HepG2 (cell line): ENCODE results near the gene BCL2. TPM values are rescaled to one million over a fixed set of nuclear protein-coding genes. Genes with fewer than 3 reads are reported as not detected.

Experiments
- ATAC-seq: fragments of 200-7000 bp; cut with Tn5 transposase; 3 replicates; pipeline ENCODE4 v1.9.1; 2020; ENCODE audit warnings: mild to moderate bottlenecking, moderate library complexity
- BruUV-seq: library from RNA; stranded (reverse); fragments of 400-500 nt; replicated peaks from 2 replicates; lab custom pipeline; 2021; lab: Mats Ljungman, UMichigan
- CTCF ChIA-PET: fragments of 300-600 bp; formaldehyde crosslinking; extraction: SDS; loops from one replicate; lab custom pipeline; 2021; ENCODE audit warnings: low total read pairs, inconsistent platforms, low intra/inter-chr PET ratio; lab: Yijun Ruan, JAX
- POLR2A ChIA-PET: fragments of 350-600 bp; sonication (Branson Sonifier 250); formaldehyde crosslinking; loops from one replicate; lab custom pipeline; 2020; ENCODE audit warnings: antibody characterized with exemption, inconsistent platforms; lab: Yijun Ruan, JAX
- DNase-seq: peaks from one replicate; pipeline ENCODE4 v3.0.0-alpha.2; 2015; ENCODE audit warnings: low spot score
- FAIRE-seq: peaks from 3 replicates; lab custom pipeline; 2011; peaks lifted over from hg19 to GRCh38; lab: Jason Lieb, UNC
- H2AFZ ChIP-seq: one replicate; pipeline ENCODE4 v1.6.1; 2011; ENCODE audit warnings: low read length, inconsistent platforms
- H3K27ac ChIP-seq: fragments of 300-600 bp; 3 replicates; pipeline ENCODE4 v1.8.0; 2011; ENCODE audit warnings: mixed run types, mild to moderate bottlenecking, mixed read lengths, low read length, inconsistent platforms; ENCODE audit not compliant: insufficient read depth; ENCODE audit errors: extremely low read length
- H3K27me3 ChIP-seq, 2 experiments: fragments of 200-600 bp in 1 of 2; 2 replicates in 1 of 2; 3 replicates in 1 of 2; pipeline versions ENCODE4 v1.6.0 to v1.8.0; 2011; ENCODE audit warnings: low read length in 2 of 2, mild to moderate bottlenecking in 2 of 2, moderate library complexity in 2 of 2, inconsistent platforms in 1 of 2; ENCODE audit not compliant: insufficient read depth in 2 of 2, control insufficient read depth in 1 of 2
- H3K36me3 ChIP-seq, 2 experiments: fragments of 200-600 bp in 1 of 2; replicated peaks in 1 of 2; 2 replicates in 1 of 2; 3 replicates in 1 of 2; pipeline versions ENCODE4 v1.5.1 to v1.8.0; 2011; ENCODE audit warnings: low read length in 2 of 2, inconsistent platforms in 1 of 2; ENCODE audit not compliant: insufficient read depth in 2 of 2, control insufficient read depth in 1 of 2
- H3K4me1 ChIP-seq: 2 replicates; pipeline ENCODE4 v1.5.1; 2012; ENCODE audit warnings: low read length, inconsistent platforms; ENCODE audit not compliant: insufficient read depth
- H3K4me2 ChIP-seq: 2 replicates; pipeline ENCODE4 v1.6.0; 2011; ENCODE audit warnings: low read depth, low read length, inconsistent platforms
- H3K4me3 ChIP-seq, 3 experiments: fragments of 200-600 bp in 1 of 3; sonication (generic), shearing (Covaris generic) in 1 of 3; replicated peaks in 1 of 3; 2 replicates each; pipeline ENCODE4 v1.5.1; 2011 to 2016; ENCODE audit warnings: low read length in 3 of 3, inconsistent platforms in 2 of 3, low read depth in 2 of 3, mild to moderate bottlenecking in 2 of 3, control low read depth in 1 of 3, mixed read lengths in 1 of 3; ENCODE audit not compliant: insufficient read depth in 1 of 3
- H3K79me2 ChIP-seq: one replicate; pipeline ENCODE4 v1.6.1; 2011; ENCODE audit warnings: low read length, inconsistent platforms; ENCODE audit not compliant: insufficient read depth
- H3K9ac ChIP-seq: 2 replicates; pipeline ENCODE4 v1.6.0; 2011; ENCODE audit warnings: mild to moderate bottlenecking, low read depth, low read length, inconsistent platforms; ENCODE audit not compliant: insufficient read depth
- H3K9me3 ChIP-seq: 2 replicates; pipeline ENCODE4 v1.5.1; 2012; ENCODE audit warnings: mild to moderate bottlenecking, low read length
- H4K20me1 ChIP-seq: 2 replicates; pipeline ENCODE4 v1.6.0; 2011; ENCODE audit warnings: inconsistent platforms, mild to moderate bottlenecking, low read length, moderate library complexity; ENCODE audit not compliant: insufficient read depth
- CCAR2 ChIP-seq: fragments of 200-400 bp; formaldehyde crosslinking; optimal IDR thresholded peaks from 2 replicates; pipeline ENCODE3; 2018; ENCODE audit warnings: low read depth, mild to moderate bottlenecking, low read length, moderate library complexity
- CENPX ChIP-seq: sonication (generic); formaldehyde crosslinking; IDR thresholded peaks from 2 replicates; pipeline ENCODE4 v1.9.0; 2021; ENCODE audit warnings: mild to moderate bottlenecking, missing genetic modification reagents, moderate library complexity
- EEA1 ChIP-seq: sonication (generic); formaldehyde crosslinking; IDR thresholded peaks from 2 replicates; pipeline ENCODE4 v1.5.1; 2020; ENCODE audit warnings: mild to moderate bottlenecking, missing genetic modification reagents, borderline replicate concordance
- GPN1 ChIP-seq: sonication (generic); formaldehyde crosslinking; IDR thresholded peaks from 2 replicates; pipeline ENCODE4 v1.5.1; 2020; ENCODE audit warnings: missing genetic modification reagents, borderline replicate concordance
- HIVEP1 ChIP-seq: sonication (generic); formaldehyde crosslinking; IDR thresholded peaks from 2 replicates; pipeline ENCODE4 v1.4.0; 2020; ENCODE audit warnings: mild to moderate bottlenecking, missing genetic modification reagents
- MLLT10 ChIP-seq: sonication (generic); formaldehyde crosslinking; IDR thresholded peaks from 2 replicates; pipeline ENCODE4 v1.4.0; 2020; ENCODE audit warnings: missing genetic modification reagents
- NFKB2 ChIP-seq: sonication (generic); formaldehyde crosslinking; IDR thresholded peaks from 2 replicates; pipeline ENCODE4 v1.4.0; 2020; ENCODE audit warnings: missing genetic modification reagents, borderline replicate concordance
- SOX6 ChIP-seq, 2 experiments: fragments of 450-650 bp in 1 of 2; sonication (generic) in 1 of 2; formaldehyde crosslinking in 1 of 2; IDR thresholded peaks; 2 replicates each; pipeline versions ENCODE4 v1.4.0 to v1.6.1; 2017 to 2020; ENCODE audit warnings: antibody characterized with exemption in 1 of 2, mild to moderate bottlenecking in 1 of 2, missing genetic modification reagents in 1 of 2
- ZBTB7A ChIP-seq: sonication (generic); formaldehyde crosslinking; IDR thresholded peaks from 2 replicates; pipeline ENCODE4 v1.8.0; 2022; ENCODE audit warnings: mild to moderate bottlenecking, missing genetic modification reagents
- ZKSCAN5 ChIP-seq: sonication (generic); formaldehyde crosslinking; IDR thresholded peaks from 2 replicates; pipeline ENCODE4 v1.5.1; 2020; ENCODE audit warnings: mild to moderate bottlenecking, missing genetic modification reagents
- ZNF510 ChIP-seq: sonication (generic); formaldehyde crosslinking; IDR thresholded peaks from 2 replicates; pipeline ENCODE4 v1.4.0; 2020; ENCODE audit warnings: low read depth, mild to moderate bottlenecking, missing genetic modification reagents
- WGBS: methylation state at CpG from one replicate; pipeline ENCODE4 v1.1.6; 2017; ENCODE audit warnings: low lambda C conversion rate; 5-methylcytosine and 5-hydroxymethylcytosine counted together
- in situ Hi-C: cut with HindIII; loops from 2 replicates; pipeline ENCODE4 v1.10.0; 2017; ENCODE audit warnings: low pct_unique_long_range_greater_than_20kb; ENCODE audit not compliant: extremely low pct_ligation_motif_present
- intact Hi-C: fragments of 100-400 bp; cut with micrococcal nuclease; formaldehyde crosslinking; loops from one replicate; pipeline ENCODE4 v1.10.0; 2022; ENCODE audit not compliant: unreplicated experiment
- polyA plus RNA-seq, 8 experiments: library from polyadenylated mRNA; depleted of rRNA in 3 of 8; stranded (reverse) in 7 of 8; unstranded in 1 of 8; fragments of >200 nt; fragmentation: Illumina TruSeq in 4 of 8; extraction: Trizol in 4 of 8; gene quantifications; 2 replicates each; pipeline versions ENCODE4 v1.2.1 to v1.2.3, GENCODE V29; 2011 to 2016; ENCODE audit warnings: low read depth in 4 of 8, missing spikeins in 1 of 8, mixed read lengths in 1 of 8; ENCODE audit not compliant: insufficient read depth in 1 of 8
- total RNA-seq, 5 experiments: library from RNA; depleted of rRNA; stranded (reverse); fragments of >200 nt; fragmentation: Illumina TruSeq; extraction: Trizol; gene quantifications; 2 replicates each; pipeline ENCODE4 v1.2.3, GENCODE V29; 2016; ENCODE audit warnings: low read depth in 1 of 5
- TF ChIP-seq, protein P1 (sequence below): sonication (generic); formaldehyde crosslinking; IDR thresholded peaks from 2 replicates; pipeline ENCODE4 v1.4.0; 2020; ENCODE audit warnings: missing genetic modification reagents
- TF ChIP-seq, protein P2 (sequence below): sonication (generic); formaldehyde crosslinking; IDR thresholded peaks from 2 replicates; pipeline ENCODE4 v1.4.0; 2020; ENCODE audit warnings: missing genetic modification reagents
- TF ChIP-seq, protein P3 (sequence below): sonication (generic); formaldehyde crosslinking; IDR thresholded peaks from 2 replicates; pipeline ENCODE4 v1.5.0; 2020; ENCODE audit warnings: mild to moderate bottlenecking, missing genetic modification reagents, borderline replicate concordance

BCL2 gene
- total and polyA plus RNA-seq, 2 of the 13 experiments (the other 11 are each of a cell fraction or from before 2014, with no cell fraction given) = 0.07 to 0.53 TPM

DNA sequence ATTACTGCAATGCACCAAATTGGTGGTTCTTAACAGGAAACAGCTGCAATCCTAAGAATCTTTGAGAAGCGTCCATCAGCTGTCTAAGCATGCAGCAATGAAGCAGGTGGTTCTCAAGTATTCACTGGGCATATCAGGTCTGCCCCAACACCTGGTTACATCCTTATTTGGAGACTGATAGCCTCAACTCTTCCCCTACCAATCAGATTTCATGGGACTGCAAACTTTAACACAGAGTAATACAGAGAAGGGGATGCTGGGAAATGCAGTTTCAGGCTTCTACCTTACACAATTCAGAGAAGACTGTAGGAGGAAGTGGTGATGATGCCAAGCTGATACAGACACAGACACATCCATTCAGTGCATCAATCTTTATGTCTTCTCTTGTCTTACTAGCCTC lies 240.5 kb downstream of the BCL2 start:
- Histone ChIP-seq H3K27me3 (no peaks in the 10 kb centered on the region), H3K36me3 (no peaks in the 10 kb centered on the region), H3K79me2 (no peaks in the 10 kb centered on the region), H3K4me3 (no peak overlapping the region), H4K20me1 (no peaks in the 10 kb centered on the region), H3K4me1 (no peaks in the 10 kb centered on the region), H3K9me3 (no peaks in the 10 kb centered on the region), H3K4me2 (no peak overlapping the region), H3K9ac (no peak overlapping the region), H2AFZ (no peak overlapping the region), H3K27ac (no peak overlapping the region)
- ChIA-PET CTCF (no interaction called here), POLR2A (no interaction called here)
- 6% methylated on average over 1 of the region's 1 CpG for WGBS
- no peak for FAIRE-seq
- BruUV-seq = no TSS peak
- intact Hi-C loops = no loop called here
- no peak for ATAC-seq
- DNase-seq = no peak
- in situ Hi-C loops = no loop called here
- TF ChIP-seq MLLT10 (CRISPR knock-in tag) (no peak), HIVEP1 (CRISPR knock-in tag) (no peak), NFKB2 (no peak), CENPX (CRISPR knock-in tag) (no peak), SOX6 (IDR thresholded peaks at IDR 0.05) (no peak), SOX6 (CRISPR knock-in tag; IDR thresholded peaks at IDR 0.05) (no peak), GPN1 (CRISPR knock-in tag) (no peak), ZBTB7A (CRISPR knock-in tag) (no peak), EEA1 (no peak), CCAR2 (no peak), ZNF510 (no peak), ZKSCAN5 (CRISPR knock-in tag) (no peak)
- TF ChIP-seq, protein P1, sequence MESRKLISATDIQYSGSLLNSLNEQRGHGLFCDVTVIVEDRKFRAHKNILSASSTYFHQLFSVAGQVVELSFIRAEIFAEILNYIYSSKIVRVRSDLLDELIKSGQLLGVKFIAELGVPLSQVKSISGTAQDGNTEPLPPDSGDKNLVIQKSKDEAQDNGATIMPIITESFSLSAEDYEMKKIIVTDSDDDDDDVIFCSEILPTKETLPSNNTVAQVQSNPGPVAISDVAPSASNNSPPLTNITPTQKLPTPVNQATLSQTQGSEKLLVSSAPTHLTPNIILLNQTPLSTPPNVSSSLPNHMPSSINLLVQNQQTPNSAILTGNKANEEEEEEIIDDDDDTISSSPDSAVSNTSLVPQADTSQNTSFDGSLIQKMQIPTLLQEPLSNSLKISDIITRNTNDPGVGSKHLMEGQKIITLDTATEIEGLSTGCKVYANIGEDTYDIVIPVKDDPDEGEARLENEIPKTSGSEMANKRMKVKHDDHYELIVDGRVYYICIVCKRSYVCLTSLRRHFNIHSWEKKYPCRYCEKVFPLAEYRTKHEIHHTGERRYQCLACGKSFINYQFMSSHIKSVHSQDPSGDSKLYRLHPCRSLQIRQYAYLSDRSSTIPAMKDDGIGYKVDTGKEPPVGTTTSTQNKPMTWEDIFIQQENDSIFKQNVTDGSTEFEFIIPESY (CRISPR knock-in tag) = no peak
- TF ChIP-seq, protein P2, sequence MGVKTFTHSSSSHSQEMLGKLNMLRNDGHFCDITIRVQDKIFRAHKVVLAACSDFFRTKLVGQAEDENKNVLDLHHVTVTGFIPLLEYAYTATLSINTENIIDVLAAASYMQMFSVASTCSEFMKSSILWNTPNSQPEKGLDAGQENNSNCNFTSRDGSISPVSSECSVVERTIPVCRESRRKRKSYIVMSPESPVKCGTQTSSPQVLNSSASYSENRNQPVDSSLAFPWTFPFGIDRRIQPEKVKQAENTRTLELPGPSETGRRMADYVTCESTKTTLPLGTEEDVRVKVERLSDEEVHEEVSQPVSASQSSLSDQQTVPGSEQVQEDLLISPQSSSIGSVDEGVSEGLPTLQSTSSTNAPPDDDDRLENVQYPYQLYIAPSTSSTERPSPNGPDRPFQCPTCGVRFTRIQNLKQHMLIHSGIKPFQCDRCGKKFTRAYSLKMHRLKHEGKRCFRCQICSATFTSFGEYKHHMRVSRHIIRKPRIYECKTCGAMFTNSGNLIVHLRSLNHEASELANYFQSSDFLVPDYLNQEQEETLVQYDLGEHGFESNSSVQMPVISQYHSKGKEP (CRISPR knock-in tag) = no peak
- TF ChIP-seq, protein P3, sequence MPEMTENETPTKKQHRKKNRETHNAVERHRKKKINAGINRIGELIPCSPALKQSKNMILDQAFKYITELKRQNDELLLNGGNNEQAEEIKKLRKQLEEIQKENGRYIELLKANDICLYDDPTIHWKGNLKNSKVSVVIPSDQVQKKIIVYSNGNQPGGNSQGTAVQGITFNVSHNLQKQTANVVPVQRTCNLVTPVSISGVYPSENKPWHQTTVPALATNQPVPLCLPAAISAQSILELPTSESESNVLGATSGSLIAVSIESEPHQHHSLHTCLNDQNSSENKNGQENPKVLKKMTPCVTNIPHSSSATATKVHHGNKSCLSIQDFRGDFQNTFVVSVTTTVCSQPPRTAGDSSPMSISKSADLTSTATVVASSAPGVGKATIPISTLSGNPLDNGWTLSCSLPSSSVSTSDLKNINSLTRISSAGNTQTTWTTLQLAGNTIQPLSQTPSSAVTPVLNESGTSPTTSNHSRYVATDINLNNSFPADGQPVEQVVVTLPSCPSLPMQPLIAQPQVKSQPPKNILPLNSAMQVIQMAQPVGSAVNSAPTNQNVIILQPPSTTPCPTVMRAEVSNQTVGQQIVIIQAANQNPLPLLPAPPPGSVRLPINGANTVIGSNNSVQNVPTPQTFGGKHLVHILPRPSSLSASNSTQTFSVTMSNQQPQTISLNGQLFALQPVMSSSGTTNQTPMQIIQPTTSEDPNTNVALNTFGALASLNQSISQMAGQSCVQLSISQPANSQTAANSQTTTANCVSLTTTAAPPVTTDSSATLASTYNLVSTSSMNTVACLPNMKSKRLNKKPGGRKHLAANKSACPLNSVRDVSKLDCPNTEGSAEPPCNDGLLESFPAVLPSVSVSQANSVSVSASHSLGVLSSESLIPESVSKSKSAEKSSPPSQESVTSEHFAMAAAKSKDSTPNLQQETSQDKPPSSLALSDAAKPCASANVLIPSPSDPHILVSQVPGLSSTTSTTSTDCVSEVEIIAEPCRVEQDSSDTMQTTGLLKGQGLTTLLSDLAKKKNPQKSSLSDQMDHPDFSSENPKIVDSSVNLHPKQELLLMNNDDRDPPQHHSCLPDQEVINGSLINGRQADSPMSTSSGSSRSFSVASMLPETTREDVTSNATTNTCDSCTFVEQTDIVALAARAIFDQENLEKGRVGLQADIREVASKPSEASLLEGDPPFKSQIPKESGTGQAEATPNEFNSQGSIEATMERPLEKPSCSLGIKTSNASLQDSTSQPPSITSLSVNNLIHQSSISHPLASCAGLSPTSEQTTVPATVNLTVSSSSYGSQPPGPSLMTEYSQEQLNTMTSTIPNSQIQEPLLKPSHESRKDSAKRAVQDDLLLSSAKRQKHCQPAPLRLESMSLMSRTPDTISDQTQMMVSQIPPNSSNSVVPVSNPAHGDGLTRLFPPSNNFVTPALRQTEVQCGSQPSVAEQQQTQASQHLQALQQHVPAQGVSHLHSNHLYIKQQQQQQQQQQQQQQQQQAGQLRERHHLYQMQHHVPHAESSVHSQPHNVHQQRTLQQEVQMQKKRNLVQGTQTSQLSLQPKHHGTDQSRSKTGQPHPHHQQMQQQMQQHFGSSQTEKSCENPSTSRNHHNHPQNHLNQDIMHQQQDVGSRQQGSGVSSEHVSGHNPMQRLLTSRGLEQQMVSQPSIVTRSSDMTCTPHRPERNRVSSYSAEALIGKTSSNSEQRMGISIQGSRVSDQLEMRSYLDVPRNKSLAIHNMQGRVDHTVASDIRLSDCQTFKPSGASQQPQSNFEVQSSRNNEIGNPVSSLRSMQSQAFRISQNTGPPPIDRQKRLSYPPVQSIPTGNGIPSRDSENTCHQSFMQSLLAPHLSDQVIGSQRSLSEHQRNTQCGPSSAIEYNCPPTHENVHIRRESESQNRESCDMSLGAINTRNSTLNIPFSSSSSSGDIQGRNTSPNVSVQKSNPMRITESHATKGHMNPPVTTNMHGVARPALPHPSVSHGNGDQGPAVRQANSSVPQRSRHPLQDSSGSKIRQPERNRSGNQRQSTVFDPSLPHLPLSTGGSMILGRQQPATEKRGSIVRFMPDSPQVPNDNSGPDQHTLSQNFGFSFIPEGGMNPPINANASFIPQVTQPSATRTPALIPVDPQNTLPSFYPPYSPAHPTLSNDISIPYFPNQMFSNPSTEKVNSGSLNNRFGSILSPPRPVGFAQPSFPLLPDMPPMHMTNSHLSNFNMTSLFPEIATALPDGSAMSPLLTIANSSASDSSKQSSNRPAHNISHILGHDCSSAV (CRISPR knock-in tag) = no peak
